Suppressor macrophage treated with lipopolysaccharide for 1 hour (primary cell): Measurements from ENCODE around the gene RPP25L.
A peak's percentile ranks its signal among the peaks of the same experiment; 100 is the strongest.

Experiments
- DNase-seq, 3 donors: peaks; one replicate each; pipeline ENCODE4 v3.0.0-alpha.2; 2020 to 2022

RPP25L gene

GRCh38 chr9:34637356-34638137, 25.6 kb upstream of the RPP25L start, which contains the start of gene SIGMAR1:
Gene SIGMAR1 (minus strand): TSS chr9:34637787. CDS start chr9:34637697, 90 bp downstream.
- DNase-seq, result peak; percentile 94 to 98 (median 96)

DNA sequence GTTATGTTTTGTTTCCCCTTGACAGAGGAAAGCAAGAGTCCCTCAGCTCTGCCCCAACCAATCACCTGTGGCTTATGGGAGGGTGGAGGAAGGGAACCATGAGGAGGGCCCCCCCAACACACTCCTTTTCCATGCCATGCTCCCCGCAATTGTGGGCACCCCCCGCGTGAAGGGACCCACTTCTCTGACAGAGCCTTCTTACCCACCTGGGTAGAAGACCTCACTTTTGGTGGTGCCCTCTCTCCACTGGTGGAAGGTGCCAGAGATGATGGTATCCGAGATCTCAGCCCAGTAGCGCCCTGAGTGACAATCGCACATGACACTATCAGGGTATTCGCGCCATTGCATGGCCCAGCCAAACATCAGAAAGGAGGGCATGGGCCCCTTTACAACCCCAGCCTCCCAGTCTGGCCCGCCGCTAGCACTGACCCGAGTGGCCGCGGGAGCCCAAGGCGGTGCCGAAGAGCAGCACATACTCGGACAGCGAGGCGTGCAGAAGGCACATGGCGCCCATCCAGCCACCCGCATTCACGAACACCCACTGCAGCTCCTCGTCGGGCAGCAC, 25.0 kb upstream of the RPP25L start:
- DNase-seq, result no peak

- DNase-seq, result no peak
Measured at GRCh38 chr9:34635556-34635955, 23.7 kb upstream of the RPP25L start.

DNA sequence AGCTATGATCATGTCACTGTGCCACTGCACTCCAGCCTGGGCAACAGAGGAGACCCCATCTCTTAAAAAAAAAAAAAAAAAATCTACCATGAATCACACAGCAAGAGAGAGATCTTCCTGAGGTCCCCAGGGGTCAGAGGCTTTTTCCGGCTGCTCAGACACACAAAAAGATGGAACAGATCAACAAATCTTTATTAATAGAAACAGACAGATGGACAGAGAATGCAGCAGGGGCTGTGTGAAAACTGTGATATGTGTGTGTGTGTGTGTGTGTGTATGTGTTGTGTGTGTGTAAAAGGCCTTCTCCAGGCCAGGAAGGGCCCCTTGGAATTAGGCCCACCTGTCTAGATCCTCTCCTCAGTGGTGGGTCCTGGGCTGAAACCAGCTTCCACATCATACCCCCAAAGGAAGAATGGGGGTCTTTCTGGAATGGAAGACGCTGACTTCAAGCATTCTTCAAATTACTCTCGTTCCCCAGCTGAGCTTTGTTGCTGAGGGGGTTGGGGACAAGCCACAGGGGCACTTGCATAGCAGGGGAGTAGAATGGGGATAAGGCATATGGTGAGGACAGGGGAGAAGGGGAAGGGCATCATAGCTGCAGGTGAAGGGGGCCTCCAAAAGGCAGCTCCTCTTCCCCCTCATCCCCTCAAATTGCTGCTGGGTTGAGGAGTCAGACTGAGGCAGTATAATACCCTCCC, 22.8 kb upstream of the RPP25L start:
- DNase-seq, result no peak

- DNase-seq, result peak; percentile 75 to 79 (median 78)
Measured at GRCh38 chr9:34633851-34634550, 22.1 kb upstream of the RPP25L start.

DNA sequence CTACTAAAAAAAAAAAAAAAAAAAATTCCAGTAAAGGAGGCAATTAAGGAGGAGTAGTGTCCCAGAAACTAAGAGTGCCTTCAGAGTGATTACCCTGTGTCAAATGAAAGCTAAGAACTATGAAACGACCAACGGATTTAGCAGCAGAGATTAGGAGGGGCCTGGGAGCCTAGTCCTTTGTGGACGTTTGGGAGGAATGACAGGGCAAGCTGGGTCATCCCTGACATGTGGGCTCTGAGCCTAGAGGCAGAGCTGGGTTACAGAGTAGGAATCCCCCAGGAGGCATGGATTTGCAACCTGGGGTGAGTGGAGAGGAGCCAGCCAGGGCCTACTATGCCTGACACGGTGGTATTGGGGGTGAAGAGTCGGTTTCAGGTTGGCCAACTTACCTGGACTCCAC, 21.3 kb upstream of the RPP25L start:
- DNase-seq, result no peak

GRCh38 chr9:34630402-34631154, 18.7 kb upstream of the RPP25L start:
- DNase-seq, result no peak

GRCh38 chr9:34629491-34629808, 17.6 kb upstream of the RPP25L start:
- no peak for DNase-seq

DNA sequence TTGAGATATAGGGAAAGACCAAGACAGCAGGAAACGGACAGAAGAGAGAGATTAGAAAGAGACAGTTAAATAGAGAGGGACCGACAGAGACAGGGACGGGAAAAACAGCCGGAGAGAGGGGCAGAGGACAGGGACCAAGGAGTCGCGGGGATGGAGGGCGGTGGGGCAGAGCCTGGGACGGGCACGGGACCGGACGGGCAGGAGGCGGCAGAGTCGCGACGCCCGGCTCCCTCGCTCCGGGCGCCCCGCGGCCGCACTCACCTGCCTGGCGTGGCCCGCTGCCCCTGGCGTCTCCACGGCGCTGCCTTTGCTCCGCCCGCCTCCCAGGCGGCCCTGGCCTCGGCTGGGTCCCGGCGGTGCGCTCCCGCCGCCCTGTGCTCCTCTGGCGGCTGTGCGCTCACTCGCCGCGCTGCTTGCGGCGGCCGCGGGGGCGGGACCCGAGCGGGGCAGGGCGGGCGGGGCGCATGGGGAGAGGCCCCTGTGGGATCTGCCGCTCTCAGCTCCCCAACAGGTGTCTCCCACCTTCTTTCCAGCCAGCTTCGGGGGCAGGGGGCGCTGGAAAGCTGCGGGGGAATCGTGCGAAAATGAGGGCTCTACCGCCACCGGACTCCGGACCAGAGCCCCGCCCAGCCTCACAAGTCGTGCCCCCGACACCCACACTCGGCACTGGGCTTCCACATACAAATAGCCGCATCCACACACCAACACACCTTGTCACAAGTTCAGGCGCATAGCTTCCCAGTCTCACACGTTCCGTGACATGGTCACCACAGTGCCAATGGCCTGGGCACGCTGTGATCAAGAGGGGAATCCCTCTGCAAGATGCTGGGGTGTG, 17.0 kb upstream of the RPP25L start, which contains the start of gene ARID3C:
ARID3C (minus strand) TSS at position 411 of the 835 bp plus-strand sequence. CDS start 1,052 bp downstream, outside the sequence.
- DNase-seq, result peak; percentile 45 to 77 (median 47)

- no peak for DNase-seq
Measured at GRCh38 chr9:34627716-34628655, 16.1 kb upstream of the RPP25L start.

GRCh38 chr9:34625186-34625486, 13.2 kb upstream of the RPP25L start:
- DNase-seq, result no peak

- no peak for DNase-seq
Measured at GRCh38 chr9:34624475-34625185, 12.7 kb upstream of the RPP25L start.

DNA sequence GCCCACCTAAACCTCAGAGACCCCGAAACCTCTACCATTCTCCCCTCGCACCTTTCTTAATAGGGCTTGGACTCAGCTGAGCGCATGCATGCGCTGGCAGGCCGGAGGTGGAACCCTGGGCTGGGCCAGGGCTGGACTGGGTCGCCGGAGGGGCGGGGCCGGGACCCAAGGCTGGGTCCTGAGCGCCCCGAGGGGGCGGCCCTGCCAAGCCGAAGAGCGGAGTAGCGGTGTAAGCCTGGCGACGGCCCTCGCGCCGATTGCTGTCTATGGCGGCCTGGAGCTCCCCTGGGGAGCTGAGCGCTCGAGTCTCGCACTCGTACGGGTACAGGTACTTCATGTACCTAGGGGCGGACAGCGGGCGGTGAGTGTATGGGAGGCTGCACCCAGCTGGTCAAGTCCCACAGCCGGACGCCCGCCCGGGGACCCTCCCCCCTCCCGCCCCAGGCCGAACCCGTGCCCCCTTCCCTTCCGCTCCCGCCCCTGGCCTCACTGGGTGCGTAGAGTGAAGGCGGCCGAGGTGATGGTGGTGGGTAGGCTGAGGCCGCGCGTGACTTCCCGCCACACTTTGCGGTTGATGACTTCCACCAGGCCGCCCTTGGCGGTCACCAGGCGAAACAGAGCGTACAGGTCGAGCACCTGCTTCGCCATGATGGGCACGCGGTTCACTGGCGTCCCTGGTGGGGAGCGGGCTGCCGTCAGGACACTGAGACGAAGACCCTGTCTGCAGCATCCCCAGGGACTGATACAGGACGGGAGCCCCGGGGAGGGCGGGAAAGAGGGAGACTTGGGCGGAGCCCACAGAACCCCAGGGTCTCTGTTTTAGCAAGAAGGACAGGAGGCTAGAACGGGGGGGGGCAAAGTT, 11.7 kb upstream of the RPP25L start:
- no peak for DNase-seq

DNA sequence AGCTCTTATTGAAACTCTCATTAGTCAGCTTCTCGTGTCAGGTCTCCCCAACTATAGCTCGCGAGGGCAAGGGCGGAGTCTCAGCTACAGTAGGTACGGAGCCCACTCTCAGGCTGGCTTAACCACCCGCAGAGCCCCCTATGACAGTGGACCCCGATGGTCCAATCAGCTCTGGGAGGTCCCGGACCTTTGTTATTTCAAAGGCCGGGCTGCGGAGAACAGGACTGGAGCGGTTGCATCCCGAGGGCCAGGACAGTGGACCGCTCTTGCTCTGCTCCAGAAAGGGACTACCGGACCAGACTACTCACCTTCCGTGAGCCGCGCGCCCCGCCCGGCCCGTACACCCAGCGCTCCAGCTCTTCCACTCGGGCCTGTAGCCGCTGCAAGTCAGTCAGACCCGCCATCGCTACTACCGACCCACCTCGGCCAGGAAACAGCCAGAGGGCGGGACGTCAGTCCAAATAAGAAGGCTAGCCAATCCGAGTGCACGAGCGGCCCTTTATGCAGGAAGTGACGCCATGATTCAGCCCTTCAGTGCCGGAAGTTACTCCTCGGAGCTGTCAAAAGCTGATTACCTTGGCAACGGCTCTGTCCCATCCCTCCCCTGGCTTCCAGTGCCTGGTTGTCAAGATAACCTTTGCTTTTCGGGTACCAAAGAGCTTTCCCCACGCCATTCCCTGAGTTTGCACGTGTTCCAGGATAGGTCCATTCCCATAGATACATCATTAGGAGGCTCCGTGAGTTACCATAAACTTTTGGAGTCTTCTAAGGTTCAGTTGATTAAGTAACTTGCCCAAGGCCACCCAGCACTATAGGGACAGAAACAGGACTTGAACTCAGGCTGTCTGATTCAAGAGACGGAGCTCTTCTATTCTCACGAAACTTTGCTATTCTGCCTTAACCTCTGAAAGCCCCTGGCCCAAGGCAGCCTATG, 8.4 kb upstream of the RPP25L start, which contains the start of gene DCTN3:
DCTN3 (minus strand) TSS at position 435 of the 934 bp plus-strand sequence; CDS start at position 404, 31 bp downstream.
- DNase-seq, result peak; percentile 96 to 98 (median 97)

GRCh38 chr9:34615132-34615531, 3.2 kb upstream of the RPP25L start:
- DNase-seq, result no peak

DNA sequence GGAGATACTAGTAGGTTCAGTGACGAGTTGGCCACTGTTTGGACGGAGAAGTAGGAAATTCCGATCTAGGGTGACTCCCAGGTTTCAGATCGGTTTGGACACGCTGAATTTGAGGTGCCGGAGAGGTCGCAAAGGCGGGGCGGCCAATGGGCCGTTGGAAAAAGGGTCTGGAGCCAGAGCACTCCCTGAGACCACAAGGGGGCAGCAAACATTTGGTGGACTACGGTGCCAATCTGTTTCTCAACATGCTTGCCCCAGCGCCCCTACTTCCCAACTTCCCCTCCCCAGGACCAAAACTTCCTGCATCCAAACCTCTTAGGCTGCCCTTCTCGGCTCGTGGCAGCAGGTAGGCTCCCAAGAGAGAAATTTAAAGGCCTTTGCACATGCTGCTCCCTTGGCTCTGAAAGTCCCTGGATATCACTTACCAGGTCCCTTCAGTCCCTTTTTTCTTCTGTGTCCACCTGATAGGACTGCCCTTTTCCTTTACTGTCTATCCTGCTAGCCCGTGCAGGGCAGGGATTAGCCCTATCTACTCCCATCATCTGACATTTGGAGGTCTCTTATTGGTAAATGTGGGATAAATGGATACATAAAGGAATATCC, 992 bp upstream of the RPP25L start:
- peak; percentile 90 to 93 (median 93) for DNase-seq

DNA sequence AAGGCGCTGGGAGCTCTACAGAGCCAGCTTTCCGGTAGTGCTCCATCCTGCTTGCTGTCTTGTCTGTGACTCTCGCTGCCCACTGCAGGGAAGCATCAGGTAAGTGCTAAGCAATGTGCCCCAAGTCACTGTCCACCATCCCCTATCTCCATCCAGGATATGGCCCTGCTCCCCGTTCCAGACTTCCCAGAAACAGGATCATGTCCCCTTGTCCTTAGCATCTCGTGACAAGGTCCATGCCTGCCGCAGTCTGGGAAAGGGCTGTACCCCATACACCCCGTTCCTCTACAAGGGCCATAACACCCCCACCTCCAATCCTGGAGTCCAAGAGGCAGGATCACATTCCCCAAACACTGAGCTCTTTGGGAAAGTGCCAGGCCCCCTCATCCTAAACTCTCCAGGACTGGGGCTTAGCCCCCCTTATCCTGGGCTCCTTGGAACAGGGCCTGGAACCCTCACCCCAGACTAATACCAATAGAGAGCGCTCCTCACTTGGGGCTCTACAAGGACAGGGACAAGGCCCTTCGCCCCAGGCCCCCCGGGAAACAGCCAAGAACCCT, 566 bp downstream of the RPP25L start:
- DNase-seq, result no peak
